HG02798 (cell line): ENCODE measurements around the gene SLC5A9.
"Not testable (repeated sequence)": the region's sequence is repeated elsewhere in the genome, so short reads cannot be mapped to it uniquely, and the experiment has no call there.

Source experiments
- ATAC-seq: cut with Tn5 transposase; IDR thresholded peaks from one replicate; pipeline ENCODE4 v1.9.1; 2021; ENCODE audit warnings: mild to moderate bottlenecking; ENCODE audit not compliant: unreplicated experiment, poor library complexity

Gene SLC5A9

GRCh38 chr1:48208652-48209051, 13.9 kb upstream of the SLC5A9 start:
- ATAC-seq, result no peak

- not testable (repeated sequence) for ATAC-seq
These were observed 9.1 kb upstream of the SLC5A9 start for GRCh38 chr1:48213462-48213861.

- ATAC-seq, result not testable (repeated sequence)
These were observed 8.2 kb upstream of the SLC5A9 start for GRCh38 chr1:48214366-48214765.

GRCh38 chr1:48214820-48215219, 7.7 kb upstream of the SLC5A9 start:
- ATAC-seq, result no peak

GRCh38 chr1:48215222-48215621, 7.3 kb upstream of the SLC5A9 start:
- ATAC-seq, result no peak

GRCh38 chr1:48215889-48216288, 6.6 kb upstream of the SLC5A9 start:
- ATAC-seq, result no peak

- ATAC-seq, result no peak
These were observed 6.2 kb upstream of the SLC5A9 start for GRCh38 chr1:48216313-48216712.

- no peak for ATAC-seq
These were observed 5.6 kb upstream of the SLC5A9 start for GRCh38 chr1:48216941-48217340.

- ATAC-seq, result no peak
These were observed 4.7 kb upstream of the SLC5A9 start for GRCh38 chr1:48217856-48218255.

GRCh38 chr1:48219803-48220202, 2.7 kb upstream of the SLC5A9 start:
- no peak for ATAC-seq

GRCh38 chr1:48221122-48221521, 1.4 kb upstream of the SLC5A9 start:
- no peak for ATAC-seq

- ATAC-seq, result no peak
These were observed 859 bp upstream of the SLC5A9 start for GRCh38 chr1:48221657-48222056.

GRCh38 chr1:48223366-48224240, 1.1 kb downstream of the SLC5A9 start:
- ATAC-seq, result no peak

GRCh38 chr1:48224791-48225190, 2.3 kb downstream of the SLC5A9 start:
- ATAC-seq, result no peak

- no peak for ATAC-seq
These were observed 3.1 kb downstream of the SLC5A9 start for GRCh38 chr1:48225579-48225978.

- ATAC-seq, result no peak
These were observed 4.9 kb downstream of the SLC5A9 start for GRCh38 chr1:48227165-48228013.

- no peak for ATAC-seq
These were observed 5.6 kb downstream of the SLC5A9 start for GRCh38 chr1:48228156-48228555.

GRCh38 chr1:48229317-48229716, 6.8 kb downstream of the SLC5A9 start:
- ATAC-seq, result no peak

GRCh38 chr1:48230236-48230635, 7.7 kb downstream of the SLC5A9 start:
- no peak for ATAC-seq

GRCh38 chr1:48232722-48233121, 10.2 kb downstream of the SLC5A9 start:
- ATAC-seq, result no peak
